GM12874 (cell line): ENCODE measurements around the gene SLC35A5.

Experiments
- TF ChIP-seq, protein P1 (sequence below): IDR thresholded peaks from 2 replicates; pipeline ENCODE4 v1.5.1; 2011; ENCODE audit warnings: low read depth, mild to moderate bottlenecking, control low read depth, low read length, moderate library complexity; ENCODE audit not compliant: insufficient read depth

The SLC35A5 gene

DNA sequence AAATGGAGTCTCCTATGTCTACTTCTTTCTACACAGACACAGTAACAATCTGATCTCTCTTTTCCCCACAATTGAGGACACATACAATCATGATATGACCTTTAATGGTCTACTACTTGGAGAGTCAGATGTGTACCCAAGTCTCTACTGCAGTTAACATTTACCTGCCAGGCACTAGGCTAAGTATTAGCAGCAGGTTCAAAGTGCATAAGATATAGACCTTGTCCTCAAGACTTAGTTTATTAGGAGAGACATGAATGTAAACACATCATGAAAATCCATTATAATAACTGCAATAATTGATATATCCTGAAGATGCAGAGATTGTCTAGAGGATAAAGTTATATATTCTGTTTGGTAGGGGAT lies 3.1 kb downstream of the SLC35A5 start:
- TF ChIP-seq, protein P1, sequence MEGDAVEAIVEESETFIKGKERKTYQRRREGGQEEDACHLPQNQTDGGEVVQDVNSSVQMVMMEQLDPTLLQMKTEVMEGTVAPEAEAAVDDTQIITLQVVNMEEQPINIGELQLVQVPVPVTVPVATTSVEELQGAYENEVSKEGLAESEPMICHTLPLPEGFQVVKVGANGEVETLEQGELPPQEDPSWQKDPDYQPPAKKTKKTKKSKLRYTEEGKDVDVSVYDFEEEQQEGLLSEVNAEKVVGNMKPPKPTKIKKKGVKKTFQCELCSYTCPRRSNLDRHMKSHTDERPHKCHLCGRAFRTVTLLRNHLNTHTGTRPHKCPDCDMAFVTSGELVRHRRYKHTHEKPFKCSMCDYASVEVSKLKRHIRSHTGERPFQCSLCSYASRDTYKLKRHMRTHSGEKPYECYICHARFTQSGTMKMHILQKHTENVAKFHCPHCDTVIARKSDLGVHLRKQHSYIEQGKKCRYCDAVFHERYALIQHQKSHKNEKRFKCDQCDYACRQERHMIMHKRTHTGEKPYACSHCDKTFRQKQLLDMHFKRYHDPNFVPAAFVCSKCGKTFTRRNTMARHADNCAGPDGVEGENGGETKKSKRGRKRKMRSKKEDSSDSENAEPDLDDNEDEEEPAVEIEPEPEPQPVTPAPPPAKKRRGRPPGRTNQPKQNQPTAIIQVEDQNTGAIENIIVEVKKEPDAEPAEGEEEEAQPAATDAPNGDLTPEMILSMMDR: no peak

DNA sequence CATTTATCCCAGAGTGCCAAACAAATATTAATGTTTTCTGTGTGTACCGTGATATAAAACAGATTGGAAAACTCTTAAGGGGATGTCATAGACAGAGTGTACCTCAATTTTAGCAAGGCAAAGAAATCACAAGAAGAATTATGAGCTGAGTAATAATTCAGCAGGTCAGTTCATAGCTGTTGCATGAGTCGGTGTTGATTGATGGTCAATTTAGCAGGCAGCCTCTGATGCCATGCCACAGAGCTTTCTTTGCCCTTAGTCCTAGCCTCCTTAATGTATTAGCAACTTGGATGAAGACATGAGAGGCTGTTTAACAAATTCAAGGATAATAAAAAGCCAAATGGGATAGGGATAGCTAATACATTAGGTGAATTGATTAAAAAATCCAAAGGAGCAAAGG lies 6.8 kb downstream of the SLC35A5 start:
- TF ChIP-seq, protein P1: no peak

DNA sequence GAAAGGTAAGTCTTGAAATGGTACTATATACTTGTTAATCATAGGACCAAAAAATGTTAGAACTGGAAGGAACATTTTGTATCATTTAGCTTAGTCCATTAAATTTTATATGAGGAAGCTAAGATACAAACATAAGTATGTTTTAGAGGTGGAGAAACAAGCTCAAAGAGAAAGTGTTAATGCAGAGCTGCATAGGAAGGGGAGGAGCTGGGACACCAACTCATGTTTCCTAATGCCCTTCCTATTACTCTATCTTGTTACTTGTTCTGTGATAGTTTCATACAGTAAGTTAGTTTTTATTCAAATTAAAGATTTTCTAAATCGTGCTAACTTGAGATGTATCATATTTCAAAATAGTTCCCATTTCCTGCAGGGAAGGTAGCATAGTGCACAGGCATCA lies 7.4 kb downstream of the SLC35A5 start:
- TF ChIP-seq, protein P1: no peak

DNA sequence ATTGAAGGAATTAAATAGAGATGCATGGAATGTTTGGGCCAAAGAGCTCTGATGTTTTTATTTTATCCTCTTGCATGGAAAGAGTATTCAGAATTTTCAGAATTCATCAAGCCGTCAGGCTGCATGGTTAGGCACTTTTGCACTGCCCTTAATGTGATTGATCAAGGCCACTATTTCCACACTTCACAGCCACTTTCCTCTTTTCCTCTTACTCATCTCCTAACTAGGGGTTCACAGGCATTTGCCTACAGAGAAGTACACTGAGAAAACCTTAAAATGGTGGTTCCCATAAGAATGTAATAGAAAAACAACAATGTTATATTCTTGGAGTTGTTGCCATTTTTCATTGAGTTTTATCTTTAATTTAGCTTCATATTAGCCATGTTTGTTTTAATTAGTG lies 10.9 kb downstream of the SLC35A5 start:
- TF ChIP-seq, protein P1: no peak

DNA sequence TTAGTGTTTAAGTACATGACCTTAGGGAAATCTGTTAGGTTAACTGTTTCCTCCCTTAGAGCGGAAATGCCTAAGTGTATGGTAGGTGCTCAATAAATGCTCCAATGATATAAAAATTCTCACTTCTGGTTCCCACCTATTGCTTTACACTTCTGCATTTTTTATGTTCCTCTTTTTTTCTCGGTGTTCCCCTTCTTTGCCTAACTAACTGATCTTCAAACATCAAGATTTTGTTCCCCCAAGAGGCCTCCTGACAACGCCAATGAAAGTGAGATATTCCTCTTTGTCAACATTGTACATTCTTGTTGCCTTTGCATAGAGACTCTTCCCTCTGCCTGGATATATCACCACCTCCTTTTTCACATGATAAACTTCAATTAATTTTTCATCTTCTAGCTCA lies 17.4 kb downstream of the SLC35A5 start:
- TF ChIP-seq, protein P1: no peak

DNA sequence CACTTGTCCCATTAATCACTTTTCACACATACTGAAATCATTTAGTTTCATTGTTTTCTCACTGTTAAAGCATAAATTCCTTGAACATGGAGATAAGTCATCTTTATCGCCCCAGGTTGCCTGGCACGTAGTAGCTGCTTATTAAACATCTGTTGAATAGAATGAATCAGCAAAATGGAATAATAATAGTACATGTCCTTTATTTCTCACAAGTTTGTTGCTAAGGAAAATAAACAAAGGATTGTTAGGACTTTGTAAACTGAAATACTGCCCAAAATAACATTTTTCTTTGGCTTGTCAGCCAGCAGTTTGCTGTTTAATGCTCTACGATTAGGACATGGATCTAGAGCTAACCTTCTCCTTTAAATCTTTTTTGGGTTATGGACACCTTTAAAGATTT lies 17.9 kb downstream of the SLC35A5 start:
- TF ChIP-seq, protein P1: no peak

DNA sequence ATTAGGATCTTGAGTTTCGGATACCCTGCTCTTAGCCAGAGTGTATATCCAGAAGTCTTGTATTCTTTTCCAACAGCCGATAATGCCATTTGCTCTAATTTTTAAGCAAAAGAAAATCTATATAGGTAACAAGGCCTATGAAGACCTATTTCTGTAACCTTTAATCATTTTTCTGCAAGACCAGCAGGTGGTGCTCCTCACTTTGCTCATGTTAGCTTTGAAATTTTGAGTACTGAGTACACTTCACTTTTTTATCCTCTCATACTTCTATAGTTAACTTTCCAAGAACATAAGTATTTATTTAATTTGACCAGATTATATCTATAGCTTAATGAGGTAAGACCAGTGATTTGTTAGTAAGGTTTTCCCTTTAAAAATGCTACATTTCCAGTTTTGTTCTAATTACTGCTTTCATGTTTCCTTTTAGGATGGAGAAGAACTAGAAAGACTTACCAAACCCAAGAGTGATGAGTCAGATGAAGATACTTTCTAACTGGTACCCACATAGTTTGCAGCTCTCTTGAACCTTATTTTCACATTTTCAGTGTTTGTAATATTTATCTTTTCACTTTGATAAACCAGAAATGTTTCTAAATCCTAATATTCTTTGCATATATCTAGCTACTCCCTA lies 20.5 kb downstream of the SLC35A5 start:
- TF ChIP-seq, protein P1: peak; percentile 45
